SIG-M5 treated with dmso at 0.1 percent for 504 hours (cell line): ENCODE data around the gene PDZD2.
"Not testable (repeated sequence)": the region's sequence is repeated elsewhere in the genome, so short reads cannot be mapped to it uniquely, and the experiment has no call there.

ENCODE experiments used
- DNase-seq: peaks from one replicate; lab custom pipeline; 2025; ENCODE audit not compliant: unreplicated experiment; lab: John Stamatoyannopoulos, UW

Gene PDZD2

DNA sequence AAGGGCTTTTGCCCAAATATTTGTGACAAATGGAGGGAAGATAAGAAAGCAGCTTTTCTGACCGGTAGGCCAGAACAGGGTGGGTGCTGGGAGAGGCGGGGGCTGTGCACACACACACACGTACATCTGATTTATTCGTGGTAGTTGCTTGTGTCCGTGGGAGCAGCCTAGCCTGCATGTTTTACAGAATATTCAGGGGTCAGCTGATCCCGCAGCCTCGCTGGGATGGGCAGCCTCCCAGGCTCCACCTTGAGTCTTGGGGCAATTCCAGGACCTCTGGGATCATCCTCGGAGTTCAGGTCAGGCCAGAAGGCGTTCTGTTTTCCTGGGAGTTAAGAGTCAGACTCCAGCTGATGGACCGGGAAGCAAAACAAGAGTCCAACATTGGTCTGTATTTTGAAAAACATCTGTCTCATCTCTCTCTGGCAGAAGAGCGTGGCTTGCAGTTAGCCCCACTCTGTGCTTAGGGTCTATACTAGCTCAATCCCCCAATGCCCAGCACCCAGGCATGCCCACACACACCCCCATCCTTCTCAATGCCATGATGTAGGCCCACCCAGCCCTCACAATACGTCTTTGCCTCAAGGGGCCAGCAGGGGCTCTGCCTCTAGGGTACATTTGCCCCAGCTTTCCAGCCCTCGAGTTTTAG, 324.6 kb downstream of the PDZD2 start:
- no peak for DNase-seq

DNA sequence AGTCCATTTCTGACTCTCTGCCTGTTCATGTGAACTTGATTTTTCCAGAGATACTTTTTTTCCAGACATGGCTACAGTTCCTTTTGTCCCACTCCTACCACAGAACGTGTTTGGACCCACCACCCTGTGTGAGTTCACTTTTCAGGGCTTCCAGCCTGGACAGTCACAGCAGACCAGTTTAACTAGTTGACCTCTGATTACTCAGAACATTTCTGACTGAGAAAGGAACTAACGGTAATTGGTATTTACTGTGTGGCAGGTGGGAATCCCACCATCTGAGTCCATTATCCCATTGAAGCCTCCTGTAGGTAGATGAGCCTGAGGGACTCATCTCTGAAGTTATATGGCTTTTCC, 325.1 kb downstream of the PDZD2 start:
- DNase-seq = no peak

DNA sequence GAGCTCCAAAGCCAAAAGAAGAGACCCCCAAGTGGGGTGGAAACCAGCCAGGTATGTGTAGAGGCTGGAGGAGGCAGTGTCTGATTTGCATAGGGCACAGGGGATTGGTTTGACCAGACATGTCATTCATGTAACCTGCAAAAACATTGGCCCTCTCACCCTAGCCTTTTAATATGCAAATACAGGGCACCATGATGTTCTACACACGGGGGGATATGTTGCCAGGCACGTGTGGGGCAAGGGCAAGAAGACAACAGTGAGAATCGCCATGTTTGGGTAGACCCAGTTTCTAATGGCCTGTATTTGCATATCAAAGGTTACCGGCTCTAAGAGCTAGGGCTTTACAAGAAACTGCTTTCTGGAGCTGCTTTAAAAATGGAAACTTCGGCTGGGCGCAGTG, 326.3 kb downstream of the PDZD2 start:
- no peak for DNase-seq

- DNase-seq = no peak
Measured at GRCh38 chr5:31966936-31967335, 328.0 kb downstream of the PDZD2 start.

GRCh38 chr5:31967461-31967860, 328.5 kb downstream of the PDZD2 start:
- no peak for DNase-seq

DNA sequence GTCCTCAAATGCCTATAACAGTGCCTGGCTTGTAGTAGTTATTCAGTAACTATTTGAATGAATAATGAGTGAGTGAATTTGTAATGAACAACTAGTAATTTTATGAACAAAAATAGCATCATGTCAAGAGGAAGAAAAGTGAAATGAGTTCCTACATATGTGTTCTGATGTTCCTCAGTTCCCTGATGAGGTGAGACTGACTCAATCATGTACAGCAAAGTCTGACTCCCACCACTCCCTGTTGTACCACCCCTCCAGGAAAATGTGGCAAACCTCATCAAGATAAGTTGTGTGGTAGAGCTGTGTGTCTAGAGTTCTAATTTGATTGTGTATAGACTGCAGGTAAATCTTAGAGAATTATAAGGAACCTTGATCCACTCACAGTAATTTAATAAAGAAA, 333.6 kb downstream of the PDZD2 start:
- DNase-seq = no peak

DNA sequence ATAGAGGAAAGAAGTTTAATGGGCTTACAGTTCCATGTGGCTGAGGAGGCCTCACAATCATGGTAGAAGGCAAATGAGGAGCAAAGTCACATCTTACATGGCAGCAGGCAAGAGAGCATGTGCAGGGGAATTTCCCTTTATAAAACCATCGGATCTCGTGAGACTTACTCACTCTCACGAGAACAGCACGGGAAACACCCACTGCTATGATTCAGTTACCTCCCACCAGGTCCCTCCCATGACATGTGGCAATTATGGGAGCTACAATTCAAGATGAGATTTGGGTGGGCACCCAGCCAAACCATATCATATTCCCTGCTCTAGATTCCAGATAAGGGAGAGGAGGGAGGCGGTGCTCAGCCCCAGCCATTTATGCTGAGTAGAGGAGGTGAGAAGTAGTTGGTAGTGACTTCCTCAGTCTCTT, 336.3 kb downstream of the PDZD2 start:
- not testable (repeated sequence) for DNase-seq

DNA sequence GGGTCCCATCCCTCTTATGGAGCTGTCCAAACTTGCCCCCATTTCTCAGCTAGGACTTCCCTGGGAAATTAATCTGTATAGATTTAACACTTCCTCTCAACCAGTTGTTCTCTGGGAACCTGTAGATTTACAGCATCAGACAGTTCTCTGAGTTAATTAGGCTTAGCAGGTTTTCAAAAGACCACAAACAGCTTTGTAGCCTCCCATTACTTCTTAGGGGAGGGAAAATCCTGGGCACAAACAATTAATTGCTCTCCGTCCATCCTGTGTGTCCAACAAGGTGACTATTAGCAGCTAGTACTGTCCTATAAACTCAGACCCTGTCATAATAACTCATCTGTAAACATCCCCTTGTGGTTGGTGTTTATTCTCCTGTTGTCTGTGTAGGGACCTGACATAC, 337.2 kb downstream of the PDZD2 start:
- DNase-seq = no peak

DNA sequence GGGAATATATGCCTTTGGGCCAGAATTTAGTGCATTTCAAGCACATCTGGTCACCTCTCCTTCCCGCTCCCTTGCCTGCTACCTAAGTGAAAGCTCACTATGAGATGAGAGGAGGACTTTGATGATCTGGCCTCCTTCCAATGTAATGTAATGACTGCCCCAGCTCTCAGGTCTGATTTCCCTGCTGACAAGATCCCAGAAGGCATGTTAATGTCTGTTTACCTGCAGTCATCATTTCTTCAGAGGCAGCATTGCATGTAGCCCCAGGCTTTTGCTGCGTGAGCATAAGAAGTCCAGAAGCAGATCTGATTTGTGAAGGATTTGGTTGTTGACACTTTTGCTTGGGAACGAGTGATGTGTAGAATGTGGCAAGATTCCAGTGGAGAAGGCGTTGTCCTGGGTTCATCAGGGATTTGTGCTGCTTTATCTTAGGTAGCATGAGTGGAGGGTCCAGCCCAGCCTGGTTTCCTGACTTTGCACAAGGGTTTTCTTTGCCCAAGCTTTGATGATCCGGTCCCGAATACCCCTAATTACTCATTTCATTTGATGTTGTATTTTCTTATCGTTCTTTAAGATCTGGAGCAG, 342.5 kb downstream of the PDZD2 start:
- DNase-seq = no peak

GRCh38 chr5:31982027-31982426, 343.1 kb downstream of the PDZD2 start:
- DNase-seq = no peak

DNA sequence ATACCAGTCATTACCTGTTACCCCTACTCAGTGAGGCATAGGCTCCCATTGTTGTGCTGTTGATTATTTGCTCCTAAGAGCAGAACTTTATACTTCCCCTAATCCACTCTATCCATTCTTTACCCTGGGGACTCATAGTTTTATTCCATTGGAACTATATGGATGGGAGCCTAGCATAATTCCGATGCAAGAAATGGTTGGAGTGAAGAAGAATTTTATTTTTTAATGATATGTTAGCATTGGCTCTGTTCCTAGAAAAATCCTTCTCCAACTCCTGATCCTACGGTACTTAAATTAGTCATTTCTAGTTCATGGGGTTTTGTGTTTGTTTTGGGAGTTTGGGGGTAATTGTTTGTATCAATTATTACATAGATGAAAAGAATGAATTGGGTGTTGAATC, 343.7 kb downstream of the PDZD2 start:
- no peak for DNase-seq

DNA sequence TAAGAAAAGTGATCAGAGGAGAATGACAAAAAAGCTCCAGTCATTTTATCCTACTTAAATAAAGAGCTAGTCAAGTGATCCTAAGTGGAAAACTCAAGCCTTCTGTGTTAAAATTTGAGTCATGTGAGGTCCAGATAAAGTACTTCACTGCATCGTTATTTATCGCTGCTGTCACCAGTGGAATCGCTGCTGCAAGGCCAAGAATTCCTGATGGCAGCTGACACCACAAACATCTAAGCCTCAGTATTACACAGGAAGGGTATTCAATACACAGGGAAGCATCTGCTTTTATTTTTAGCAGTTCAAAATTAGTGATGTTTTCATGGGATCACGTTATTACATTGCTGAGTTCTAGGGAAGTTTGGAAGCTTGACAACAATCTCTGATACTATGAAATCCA, 344.9 kb downstream of the PDZD2 start:
- no peak for DNase-seq

- no peak for DNase-seq
Measured at GRCh38 chr5:31984691-31985090, 345.8 kb downstream of the PDZD2 start.

- no peak for DNase-seq
Measured at GRCh38 chr5:31986101-31986500, 347.2 kb downstream of the PDZD2 start.

DNA sequence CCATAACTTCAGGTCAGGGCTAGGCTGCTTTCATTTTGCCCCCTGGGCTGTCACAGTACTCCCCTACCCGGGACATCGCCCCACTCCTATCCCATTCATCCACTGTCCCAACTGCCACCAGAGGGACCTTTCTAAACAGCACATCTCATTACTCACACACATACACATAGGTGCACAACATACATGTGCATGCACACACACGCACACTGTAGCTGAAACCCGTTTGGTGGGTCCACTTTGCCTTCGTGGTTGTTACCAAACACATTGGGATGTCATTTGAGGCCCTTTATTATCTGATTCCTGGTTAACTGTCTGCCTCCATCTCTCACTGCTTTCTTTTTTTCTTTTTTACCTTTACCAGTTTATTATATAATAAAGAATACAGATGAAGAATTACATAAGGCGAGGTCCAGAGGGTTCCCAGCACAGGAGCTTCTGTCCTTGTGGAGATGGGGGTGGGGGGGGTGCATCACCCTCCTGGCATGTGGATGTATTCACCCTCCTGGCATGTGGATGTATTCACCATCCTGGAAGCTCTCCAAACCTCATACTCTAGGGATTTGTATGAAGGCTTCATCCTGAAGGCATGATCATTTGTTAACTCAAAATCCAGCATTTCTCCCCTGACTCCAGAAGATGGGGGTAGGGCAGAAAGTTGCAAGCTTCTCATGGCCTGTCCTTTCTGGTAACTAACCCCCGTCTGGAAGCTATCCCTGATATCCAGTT, 349.2 kb downstream of the PDZD2 start:
- no peak for DNase-seq

DNA sequence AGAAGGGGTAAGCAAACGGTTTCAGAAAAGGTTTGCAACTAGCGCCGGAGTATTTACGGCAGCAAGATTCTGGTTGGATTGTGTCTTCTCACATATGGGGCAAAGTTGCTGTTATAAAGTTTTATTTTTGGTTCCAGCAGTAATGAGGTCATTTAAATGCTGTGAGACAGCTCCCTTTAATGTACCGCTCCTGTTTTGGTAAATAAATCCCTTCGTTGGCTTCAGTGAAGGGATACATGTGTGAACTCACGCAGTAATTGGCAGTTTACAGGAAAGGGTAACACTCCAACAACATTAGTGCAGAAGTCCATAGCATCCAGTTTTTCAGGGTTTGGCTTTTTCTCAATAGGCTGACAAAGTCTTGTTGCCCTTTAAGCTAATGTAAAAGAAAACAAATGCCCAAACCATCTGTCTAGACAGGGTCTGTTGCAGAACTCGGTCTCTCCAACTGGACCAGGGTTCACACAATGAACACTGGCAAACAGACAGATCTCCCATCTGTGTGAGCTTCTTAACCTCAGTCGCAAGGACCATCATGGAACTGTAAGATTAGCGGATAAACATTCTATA, 351.2 kb downstream of the PDZD2 start:
- no peak for DNase-seq

DNA sequence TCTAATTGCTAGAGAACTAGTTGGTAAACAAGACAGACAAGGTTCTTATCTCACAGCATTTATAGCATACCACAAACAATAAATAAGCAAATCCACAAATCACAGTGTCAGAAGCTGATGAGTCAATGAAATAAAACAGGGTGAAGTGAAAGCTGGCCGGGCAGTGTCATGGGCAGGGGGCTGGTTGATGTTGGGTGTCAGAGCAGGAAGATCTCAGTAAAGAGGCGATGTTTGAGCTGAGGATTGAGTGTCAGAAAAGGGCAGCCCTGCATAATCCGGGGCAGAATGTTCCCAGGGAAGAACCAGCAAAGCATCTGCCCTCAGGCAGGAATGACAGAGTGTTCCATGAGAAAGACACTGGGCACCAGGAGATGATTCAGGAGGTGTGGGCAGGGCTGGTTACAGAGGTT, 351.8 kb downstream of the PDZD2 start:
- DNase-seq = no peak

GRCh38 chr5:31992377-31992776, 353.4 kb downstream of the PDZD2 start:
- DNase-seq = no peak

DNA sequence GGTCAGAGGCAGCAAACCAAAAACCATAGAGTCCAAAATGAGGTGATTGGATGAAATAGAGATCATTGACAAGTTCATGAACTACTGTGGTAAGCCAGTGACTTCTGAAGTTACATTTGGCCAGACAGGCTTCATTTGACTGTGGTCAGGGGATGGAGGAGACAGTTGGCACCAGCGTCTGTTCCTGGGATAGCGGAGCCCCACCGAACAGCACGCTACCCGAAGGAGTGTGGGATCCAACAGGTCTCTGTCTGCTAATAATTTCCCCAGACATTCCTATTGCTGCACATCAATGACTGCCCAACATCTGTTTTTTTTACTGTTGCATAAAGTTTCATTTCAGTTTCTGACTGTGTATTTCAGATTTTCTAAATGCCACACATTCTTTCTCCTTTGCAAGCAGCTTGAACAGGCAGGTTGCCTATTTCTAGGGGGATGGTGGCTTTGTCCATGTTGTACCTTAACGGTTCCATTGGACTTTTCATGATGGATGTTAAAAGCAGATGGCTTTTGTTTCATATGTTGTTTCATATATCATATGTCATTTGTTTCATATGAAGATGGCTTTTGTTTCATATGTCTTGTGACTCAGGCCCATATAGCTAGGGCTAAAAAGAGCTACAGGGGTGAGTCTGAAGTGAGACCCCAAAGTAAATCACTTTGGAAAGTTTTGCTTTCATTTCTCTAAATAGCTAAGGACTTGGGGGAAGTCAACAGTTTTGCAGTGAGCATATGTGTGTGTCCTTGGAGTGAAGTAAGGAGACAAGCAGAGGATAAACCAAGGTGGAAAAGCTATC, 354.4 kb downstream of the PDZD2 start:
- DNase-seq = no peak

- DNase-seq = no peak
Measured at GRCh38 chr5:31995006-31995405, 356.1 kb downstream of the PDZD2 start.

DNA sequence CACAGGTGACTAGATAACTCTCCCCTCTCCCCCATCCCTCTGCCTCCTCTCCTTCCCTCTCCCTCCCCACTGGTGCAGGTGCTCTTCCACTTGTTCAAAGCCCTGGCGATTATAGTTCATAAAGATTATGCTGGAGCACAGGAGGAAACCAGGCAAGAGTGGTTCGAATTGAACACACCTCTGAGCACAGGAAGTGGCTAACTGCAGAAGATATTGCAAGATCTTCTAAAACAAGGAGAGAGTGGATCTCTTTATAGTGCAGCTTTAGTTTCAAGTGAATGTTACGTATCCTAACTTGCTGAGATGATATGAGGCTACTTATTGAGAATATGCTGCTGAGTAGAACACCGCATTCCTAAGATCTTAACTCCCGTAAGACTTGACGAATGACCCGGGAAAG, 356.8 kb downstream of the PDZD2 start:
- no peak for DNase-seq
